Endodermal cell (in vitro differentiated cells): Measurements from ENCODE around the gene FBXL16. TPM values are rescaled to one million over a fixed set of nuclear protein-coding genes. Genes with fewer than 3 reads are reported as not detected.
"Not testable (repeated sequence)": the region's sequence is repeated elsewhere in the genome, so short reads cannot be mapped to it uniquely, and the experiment has no call there.

Experiments
- DNase-seq: peaks from one replicate; pipeline ENCODE4 v3.0.0-alpha.2; 2017
- H3K27ac ChIP-seq: 2 replicates; pipeline ENCODE4 v1.5.1; 2013; ENCODE audit warnings: mild to moderate bottlenecking, low read depth, low read length, moderate library complexity
- H3K27me3 ChIP-seq: 2 replicates; pipeline ENCODE4 v1.6.1; 2013; ENCODE audit warnings: mild to moderate bottlenecking, low read length, moderate library complexity; ENCODE audit not compliant: insufficient read depth, control insufficient read depth, poor library complexity, severe bottlenecking
- H3K36me3 ChIP-seq: 2 replicates; pipeline ENCODE4 v1.7.0; 2013; ENCODE audit warnings: mild to moderate bottlenecking, low read length, moderate library complexity; ENCODE audit not compliant: control insufficient read depth, insufficient read depth
- H3K4me1 ChIP-seq: one replicate; pipeline ENCODE4 v1.7.0; 2013; ENCODE audit warnings: low read length; ENCODE audit not compliant: control insufficient read depth, insufficient read depth
- H3K4me3 ChIP-seq: 2 replicates; pipeline ENCODE4 v1.5.1; 2013; ENCODE audit warnings: mild to moderate bottlenecking, low read length, moderate library complexity
- H3K9ac ChIP-seq: 2 replicates; pipeline ENCODE4 v1.6.1; 2013; ENCODE audit warnings: mild to moderate bottlenecking, low read length, moderate library complexity; ENCODE audit not compliant: poor library complexity, severe bottlenecking; ENCODE audit errors: extremely low read depth
- H3K9me3 ChIP-seq: 2 replicates; pipeline ENCODE4 v1.6.1; 2013; ENCODE audit warnings: mild to moderate bottlenecking, low read length, moderate library complexity; ENCODE audit not compliant: control insufficient read depth
- H3K27ac Mint-ChIP-seq: 2 replicates; pipeline ENCODE4 v1.8.0; 2020; ENCODE audit warnings: mixed read lengths
- H3K27me3 Mint-ChIP-seq: 2 replicates; pipeline ENCODE4 v1.8.0; 2021; ENCODE audit warnings: mild to moderate bottlenecking, mixed read lengths; ENCODE audit not compliant: insufficient read depth
- H3K36me3 Mint-ChIP-seq: 2 replicates; pipeline ENCODE4 v1.8.0; 2020; ENCODE audit warnings: low read depth, mixed read lengths
- H3K4me1 Mint-ChIP-seq: 2 replicates; pipeline ENCODE4 v1.8.0; 2020; ENCODE audit warnings: mixed read lengths
- H3K4me3 Mint-ChIP-seq: 2 replicates; pipeline ENCODE4 v1.8.0; 2020; ENCODE audit warnings: mild to moderate bottlenecking, moderate library complexity, mixed read lengths
- H3K9me3 Mint-ChIP-seq: 2 replicates; pipeline ENCODE4 v1.8.0; 2020; ENCODE audit warnings: mild to moderate bottlenecking, mixed read lengths
- WGBS, 2 experiments: methylation state at CpG; one replicate each; pipeline versions ENCODE4 v1.1.5 to v1.1.7; 2013; ENCODE audit warnings: missing lambda C conversion rate in 2 of 2, mixed read lengths in 1 of 2; ENCODE audit not compliant: insufficient coverage in 1 of 2, insufficient read length in 1 of 2; 5-methylcytosine and 5-hydroxymethylcytosine counted together
- total RNA-seq, 2 donors: library from RNA; stranded (reverse); fragmentation: NEBNext Ultra II Directional in 1 of 2; extraction: Animal tissue kit (Norgen Biotek cat#: 25700) in 1 of 2; gene quantifications; 2 replicates in 1 of 2; 3 replicates in 1 of 2; pipeline ENCODE4 v1.2.1, GENCODE V29; 2021
- TF ChIP-seq, protein P1 (sequence below): fragments of 200-600 bp; sonication (generic); conservative IDR thresholded peaks from 2 replicates; pipeline ENCODE4 v1.5.0; 2021; ENCODE audit warnings: antibody characterized with exemption, mild to moderate bottlenecking

The FBXL16 gene
- total RNA-seq, 2 donors from 2014 or later = 0.38 to 2.2 TPM

DNA sequence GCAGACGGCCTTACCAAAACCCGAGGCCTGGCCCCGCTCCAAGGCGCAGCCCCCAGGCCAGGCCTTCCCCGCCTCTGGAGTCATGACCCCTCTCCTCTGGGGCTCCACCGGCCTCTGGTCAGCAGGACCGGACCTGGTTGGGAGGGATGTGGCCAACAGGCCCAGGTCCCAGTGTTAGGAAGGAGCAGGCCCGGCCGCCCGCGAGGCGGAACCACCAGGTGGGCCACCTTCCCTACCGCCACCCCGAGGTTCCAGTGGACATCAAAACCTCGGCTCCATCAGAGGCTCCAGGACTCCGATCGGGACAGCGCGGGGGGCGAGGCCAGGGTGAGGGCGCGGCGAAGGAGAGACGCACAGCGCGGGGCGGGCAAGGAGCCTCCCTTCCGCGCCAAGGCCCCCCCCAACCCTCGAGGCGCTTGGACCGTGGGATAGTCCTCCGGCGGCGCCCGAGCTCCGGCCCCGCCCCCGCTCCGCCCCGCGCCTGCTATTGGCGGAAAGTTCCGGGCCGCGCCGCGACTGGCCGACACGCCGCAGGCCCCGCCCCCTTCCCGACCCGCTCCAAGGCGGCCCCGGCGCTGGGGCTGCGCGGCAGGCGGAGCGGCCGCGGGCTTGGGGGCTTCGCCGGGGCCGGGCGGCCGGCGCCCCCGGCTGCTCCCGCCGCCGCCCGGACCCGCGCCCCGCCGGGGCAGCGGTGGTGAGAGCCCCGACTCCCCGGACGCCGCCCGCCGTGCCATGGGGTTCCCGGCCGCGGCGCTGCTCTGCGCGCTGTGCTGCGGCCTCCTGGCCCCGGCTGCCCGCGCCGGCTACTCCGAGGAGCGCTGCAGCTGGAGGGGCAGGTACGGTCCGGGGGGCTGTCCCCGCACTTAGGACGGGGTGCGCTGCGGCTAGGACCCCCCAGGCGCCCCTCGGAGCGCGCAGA is 9.2 kb upstream of the FBXL16 start, which contains the start of gene METRN:
TSS of gene METRN (plus strand) at position 561 of the 919 bp plus-strand sequence. CDS start at position 733, 172 bp downstream.
- H3K4me3 Mint-ChIP-seq = peak within 1 kb of the TSS; percentile 49
- TF ChIP-seq, protein P1, sequence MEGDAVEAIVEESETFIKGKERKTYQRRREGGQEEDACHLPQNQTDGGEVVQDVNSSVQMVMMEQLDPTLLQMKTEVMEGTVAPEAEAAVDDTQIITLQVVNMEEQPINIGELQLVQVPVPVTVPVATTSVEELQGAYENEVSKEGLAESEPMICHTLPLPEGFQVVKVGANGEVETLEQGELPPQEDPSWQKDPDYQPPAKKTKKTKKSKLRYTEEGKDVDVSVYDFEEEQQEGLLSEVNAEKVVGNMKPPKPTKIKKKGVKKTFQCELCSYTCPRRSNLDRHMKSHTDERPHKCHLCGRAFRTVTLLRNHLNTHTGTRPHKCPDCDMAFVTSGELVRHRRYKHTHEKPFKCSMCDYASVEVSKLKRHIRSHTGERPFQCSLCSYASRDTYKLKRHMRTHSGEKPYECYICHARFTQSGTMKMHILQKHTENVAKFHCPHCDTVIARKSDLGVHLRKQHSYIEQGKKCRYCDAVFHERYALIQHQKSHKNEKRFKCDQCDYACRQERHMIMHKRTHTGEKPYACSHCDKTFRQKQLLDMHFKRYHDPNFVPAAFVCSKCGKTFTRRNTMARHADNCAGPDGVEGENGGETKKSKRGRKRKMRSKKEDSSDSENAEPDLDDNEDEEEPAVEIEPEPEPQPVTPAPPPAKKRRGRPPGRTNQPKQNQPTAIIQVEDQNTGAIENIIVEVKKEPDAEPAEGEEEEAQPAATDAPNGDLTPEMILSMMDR = no peak
- H3K36me3 Mint-ChIP-seq = no peaks in the 10 kb centered on the region
- H3K4me3 ChIP-seq = peak within 1 kb of the TSS; percentile 60
- no peaks in the 10 kb centered on the region for H3K9me3 Mint-ChIP-seq
- H3K27ac Mint-ChIP-seq = no peak within 1 kb of the TSS
- no peaks in the 10 kb centered on the region for H3K36me3 ChIP-seq
- H3K27me3 Mint-ChIP-seq = peaks cover 38% of the 10 kb centered on the region
- H3K9ac ChIP-seq = no peak within 1 kb of the TSS
- peaks cover 42% of the 10 kb centered on the region for H3K27me3 ChIP-seq
- peak within 1 kb of the TSS; percentile 68 for H3K27ac ChIP-seq
- H3K4me1 Mint-ChIP-seq = peaks cover 6% of the 10 kb centered on the region
- 9 to 59% methylated on average over 6 to 108 of the region's 108 CpGs for WGBS, 2 experiments
- DNase-seq = peak; percentile 95
- H3K4me1 ChIP-seq = peaks cover 4% of the 10 kb centered on the region
- no peaks in the 10 kb centered on the region for H3K9me3 ChIP-seq

DNA sequence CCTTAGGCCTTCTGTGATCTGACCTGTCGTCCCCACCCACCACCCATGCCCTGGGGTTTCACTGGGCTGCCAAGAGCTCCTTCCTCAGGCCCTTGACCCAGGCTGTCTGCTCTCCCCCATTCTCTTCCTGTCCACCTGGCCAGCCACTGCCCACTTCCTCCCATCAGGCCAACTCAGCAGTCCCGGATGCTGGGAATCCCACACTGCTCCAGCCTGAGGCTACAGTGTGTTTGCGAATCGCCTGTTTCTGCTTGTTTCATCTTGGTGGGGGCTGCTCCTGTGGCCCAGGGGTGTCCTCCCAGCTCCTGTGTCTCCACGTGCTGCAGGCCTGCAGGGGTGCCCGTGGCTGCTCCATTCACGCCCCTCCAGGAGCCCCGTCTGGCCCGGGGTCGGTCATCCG is 8.5 kb upstream of the FBXL16 start:
- peaks cover 4% of the 10 kb centered on the region for H3K4me1 ChIP-seq
- no peaks in the 10 kb centered on the region for H3K9me3 ChIP-seq
- H3K27me3 ChIP-seq = peaks cover 49% of the 10 kb centered on the region
- Mint-ChIP-seq H3K27ac (no peak overlapping the region), H3K36me3 (no peaks in the 10 kb centered on the region), H3K4me1 (peaks cover 6% of the 10 kb centered on the region), H3K4me3 (no peak overlapping the region), H3K9me3 (no peaks in the 10 kb centered on the region), H3K27me3 (peaks cover 45% of the 10 kb centered on the region)
- no peak overlapping the region for H3K9ac ChIP-seq
- TF ChIP-seq, protein P1 = no peak
- no peak overlapping the region for H3K27ac ChIP-seq
- H3K4me3 ChIP-seq = no peak overlapping the region
- WGBS, 2 experiments = 93 to 94% methylated on average over 5 to 11 of the region's 11 CpGs
- H3K36me3 ChIP-seq = no peaks in the 10 kb centered on the region
- DNase-seq = no peak

DNA sequence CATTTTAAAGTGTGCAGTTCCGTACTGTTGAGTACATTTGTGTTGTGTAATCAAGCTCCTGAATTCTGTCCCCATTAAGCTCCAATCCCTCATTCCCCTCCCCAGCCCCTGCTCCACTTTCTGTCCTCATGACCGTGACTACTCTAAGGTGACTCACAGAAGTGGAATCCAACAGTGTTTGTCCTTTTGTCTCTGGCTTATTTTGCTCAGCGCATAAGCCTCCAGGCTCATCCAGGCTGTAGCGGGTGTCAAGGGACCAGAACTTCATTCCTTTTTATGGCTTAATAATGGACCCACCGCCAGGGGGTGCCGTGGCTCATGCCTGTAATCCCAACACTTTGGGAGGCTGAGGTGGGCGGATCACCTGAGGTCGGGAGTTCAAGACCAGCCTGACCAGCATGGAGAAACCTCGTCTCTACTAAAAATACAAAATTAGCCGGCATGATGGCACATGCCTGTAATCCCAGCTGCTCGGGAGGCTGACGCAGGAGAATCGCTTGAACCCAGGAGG is 7.2 kb upstream of the FBXL16 start:
- H3K27ac ChIP-seq, H3K9me3 Mint-ChIP-seq, H3K9ac ChIP-seq, H3K4me3 Mint-ChIP-seq, H3K4me3 ChIP-seq, H3K36me3 Mint-ChIP-seq, H3K4me1 ChIP-seq, H3K36me3 ChIP-seq, H3K4me1 Mint-ChIP-seq, H3K9me3 ChIP-seq: not testable (repeated sequence)
- TF ChIP-seq, protein P1 = peak; percentile 76
- H3K27me3 ChIP-seq = peaks cover 62% of the 10 kb centered on the region
- Mint-ChIP-seq H3K27me3 (peaks cover 58% of the 10 kb centered on the region), H3K27ac (peak overlapping the region; percentile 75)
- 24 to 57% methylated on average over 5 to 13 of the region's 13 CpGs for WGBS, 2 experiments
- peak; percentile 91 for DNase-seq
